ENCODE measurements around the gene SLC24A1.
A peak's percentile ranks its signal among the peaks of the same experiment; 100 is the strongest.

Gene SLC24A1

DNA sequence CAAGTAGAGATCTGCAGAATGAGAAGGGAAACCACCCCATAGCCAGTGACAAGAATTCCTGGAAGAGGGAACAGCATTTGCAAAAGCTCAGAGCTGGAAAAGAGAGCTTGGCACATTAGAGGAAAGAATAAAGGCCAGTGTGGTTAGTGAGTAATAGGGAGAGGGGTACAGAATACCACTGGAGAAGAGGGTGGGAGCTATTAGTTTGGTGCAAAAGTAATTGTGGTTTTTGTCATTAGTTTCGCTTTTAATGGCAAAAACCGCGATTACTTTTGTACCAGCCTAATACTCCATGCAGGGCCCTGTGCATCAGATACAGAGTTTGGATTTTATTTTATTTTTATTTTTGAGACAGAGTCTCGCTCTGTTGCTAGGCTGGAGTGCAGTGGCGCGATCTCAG, 9.8 kb downstream of the SLC24A1 start:
- H4K5ac ChIP-seq (ENCODE audit: low read length) = no peak overlapping the region
- H3K79me1 ChIP-seq (ENCODE audit: low read length) = no peaks in the 10 kb centered on the region
- no peaks in the 10 kb centered on the region for H3K27me3 ChIP-seq (ENCODE audit: insufficient read depth, low read length, poor library complexity)
- no peak overlapping the region for H3K23ac ChIP-seq (ENCODE audit: low read length)
- no peak overlapping the region for H3K27ac ChIP-seq (ENCODE audit: low read depth, low read length)
- H2BK15ac ChIP-seq (replicated peaks; ENCODE audit: low read depth) = no peak overlapping the region
- no peaks in the 10 kb centered on the region for H3K36me3 ChIP-seq (ENCODE audit: control insufficient read depth, insufficient read depth, low read length)
- no peak overlapping the region for H3K4me2 ChIP-seq (ENCODE audit: low read length)
- H2AK5ac ChIP-seq (ENCODE audit: low read length) = no peak overlapping the region
- no peak overlapping the region for H3K4me3 ChIP-seq (ENCODE audit: low read length)
- no peak overlapping the region for H3K9ac ChIP-seq (ENCODE audit: low read length)
- no peak overlapping the region for H2BK120ac ChIP-seq (ENCODE audit: low read depth, low read length)
- H3K18ac ChIP-seq (ENCODE audit: low read length) = no peak overlapping the region
- no CpG with 5 or more reads among the region's 6 CpGs for WGBS (ENCODE audit: extremely low coverage, insufficient coverage, low lambda C conversion rate)
- H3K56ac ChIP-seq (ENCODE audit: low read length) = no peak overlapping the region
- DNase-seq = no peak
- H4K8ac ChIP-seq (ENCODE audit: low read depth, low read length) = no peak overlapping the region
- no peaks in the 10 kb centered on the region for H3K4me1 ChIP-seq (ENCODE audit: control insufficient read depth, low read depth, low read length)
- no peak overlapping the region for H2BK5ac ChIP-seq (ENCODE audit: low read length)
- H3K4ac ChIP-seq (ENCODE audit: low read depth, low read length) = no peak overlapping the region
- H3K79me2 ChIP-seq (ENCODE audit: control insufficient read depth, insufficient read depth, low read length) = no peaks in the 10 kb centered on the region

DNA sequence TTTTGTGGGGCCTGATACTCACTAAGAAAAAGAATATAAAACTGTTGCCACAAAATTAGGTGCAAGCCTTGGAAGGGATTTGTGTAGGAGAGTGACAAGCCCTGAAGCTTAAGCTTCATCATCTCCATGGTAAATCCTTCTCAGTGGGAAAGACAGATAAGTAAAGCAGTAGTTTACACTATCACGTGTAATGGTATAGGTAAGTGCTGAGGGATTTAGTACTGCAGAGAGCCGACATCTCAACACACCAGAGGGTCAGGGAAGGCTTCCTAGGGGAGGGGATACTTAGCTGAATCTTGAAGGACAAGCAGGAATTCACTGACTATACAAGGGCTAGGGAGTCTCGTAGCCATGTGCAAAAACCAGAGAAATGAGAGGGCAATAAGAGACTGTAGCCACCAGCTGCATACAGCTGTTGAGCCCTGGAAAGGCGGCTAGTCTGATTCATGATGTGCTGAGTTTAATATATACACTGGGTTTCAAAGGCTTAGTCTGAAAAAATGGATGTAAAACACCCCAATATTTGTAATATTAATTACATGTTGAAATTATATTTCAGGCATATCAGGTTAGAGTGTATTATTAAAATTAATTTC, 11.1 kb downstream of the SLC24A1 start:
- no peaks in the 10 kb centered on the region for H3K4me1 ChIP-seq (ENCODE audit: control insufficient read depth, low read depth, low read length)
- no CpG with 5 or more reads among the region's 4 CpGs for WGBS (ENCODE audit: extremely low coverage, insufficient coverage, low lambda C conversion rate)

DNA sequence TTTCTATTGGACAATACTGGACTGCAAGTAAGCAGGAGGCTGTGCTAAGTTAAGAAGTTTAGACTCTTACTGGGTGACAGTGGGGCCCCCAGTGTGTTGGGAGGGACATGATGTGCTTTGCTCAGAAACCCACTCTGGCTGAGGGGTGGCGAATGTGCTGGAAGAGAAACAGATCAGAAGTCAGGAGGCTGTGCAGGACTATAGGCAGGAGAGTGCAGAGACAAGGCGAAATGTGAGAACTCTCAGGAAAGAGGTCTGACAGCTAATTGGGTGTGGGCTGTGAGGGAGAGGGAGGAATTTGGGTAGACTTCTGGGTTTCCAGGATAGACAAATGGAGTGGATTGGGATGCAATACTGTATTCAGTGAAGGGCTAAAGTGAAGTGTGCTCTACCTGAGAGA, 12.0 kb downstream of the SLC24A1 start:
- WGBS (ENCODE audit: extremely low coverage, insufficient coverage, low lambda C conversion rate) = no CpG with 5 or more reads among the region's 2 CpGs
- H3K27me3 ChIP-seq (ENCODE audit: insufficient read depth, low read length, poor library complexity) = no peaks in the 10 kb centered on the region
- no peaks in the 10 kb centered on the region for H3K4me1 ChIP-seq (ENCODE audit: control insufficient read depth, low read depth, low read length)
- H3K79me1 ChIP-seq (ENCODE audit: low read length) = no peaks in the 10 kb centered on the region
- no peak overlapping the region for H3K23ac ChIP-seq (ENCODE audit: low read length)
- H2AK5ac ChIP-seq (ENCODE audit: low read length) = no peak overlapping the region
- no peak overlapping the region for H3K4me3 ChIP-seq (ENCODE audit: low read length)
- no peak overlapping the region for H3K27ac ChIP-seq (ENCODE audit: low read depth, low read length)
- H3K4ac ChIP-seq (ENCODE audit: low read depth, low read length) = no peak overlapping the region
- H2BK120ac ChIP-seq (ENCODE audit: low read depth, low read length) = no peak overlapping the region
- no peaks in the 10 kb centered on the region for H3K36me3 ChIP-seq (ENCODE audit: control insufficient read depth, insufficient read depth, low read length)
- H4K5ac ChIP-seq (ENCODE audit: low read length) = no peak overlapping the region
- H3K56ac ChIP-seq (ENCODE audit: low read length) = no peak overlapping the region
- no peak overlapping the region for H3K18ac ChIP-seq (ENCODE audit: low read length)
- no peak overlapping the region for H3K4me2 ChIP-seq (ENCODE audit: low read length)
- no peak for DNase-seq
- H2BK5ac ChIP-seq (ENCODE audit: low read length) = no peak overlapping the region
- no peaks in the 10 kb centered on the region for H3K79me2 ChIP-seq (ENCODE audit: control insufficient read depth, insufficient read depth, low read length)
- H4K8ac ChIP-seq (ENCODE audit: low read depth, low read length) = no peak overlapping the region
- H3K9ac ChIP-seq (ENCODE audit: low read length) = no peak overlapping the region
- no peak overlapping the region for H2BK15ac ChIP-seq (replicated peaks; ENCODE audit: low read depth)

More for the DNA sequence above, 11.1 kb downstream of the SLC24A1 start:
- Histone ChIP-seq H3K79me2 (ENCODE audit: control insufficient read depth, insufficient read depth, low read length) (no peaks in the 10 kb centered on the region), H3K23ac (ENCODE audit: low read length) (no peak overlapping the region), H3K9ac (ENCODE audit: low read length) (no peak overlapping the region), H3K4me3 (ENCODE audit: low read length) (no peak overlapping the region), H4K8ac (ENCODE audit: low read depth, low read length) (no peak overlapping the region), H2BK120ac (ENCODE audit: low read depth, low read length) (no peak overlapping the region), H3K27ac (ENCODE audit: low read depth, low read length) (no peak overlapping the region), H3K56ac (ENCODE audit: low read length) (no peak overlapping the region), H3K27me3 (ENCODE audit: insufficient read depth, low read length, poor library complexity) (no peaks in the 10 kb centered on the region), H3K79me1 (ENCODE audit: low read length) (no peaks in the 10 kb centered on the region), H3K4ac (ENCODE audit: low read depth, low read length) (no peak overlapping the region), H2BK15ac (replicated peaks; ENCODE audit: low read depth) (no peak overlapping the region), H2BK5ac (ENCODE audit: low read length) (no peak overlapping the region), H3K4me2 (ENCODE audit: low read length) (no peak overlapping the region), H4K5ac (ENCODE audit: low read length) (no peak overlapping the region), H3K18ac (ENCODE audit: low read length) (no peak overlapping the region), H3K36me3 (ENCODE audit: control insufficient read depth, insufficient read depth, low read length) (no peaks in the 10 kb centered on the region), H2AK5ac (ENCODE audit: low read length) (no peak overlapping the region)
- peak; percentile 42 for DNase-seq

DNA sequence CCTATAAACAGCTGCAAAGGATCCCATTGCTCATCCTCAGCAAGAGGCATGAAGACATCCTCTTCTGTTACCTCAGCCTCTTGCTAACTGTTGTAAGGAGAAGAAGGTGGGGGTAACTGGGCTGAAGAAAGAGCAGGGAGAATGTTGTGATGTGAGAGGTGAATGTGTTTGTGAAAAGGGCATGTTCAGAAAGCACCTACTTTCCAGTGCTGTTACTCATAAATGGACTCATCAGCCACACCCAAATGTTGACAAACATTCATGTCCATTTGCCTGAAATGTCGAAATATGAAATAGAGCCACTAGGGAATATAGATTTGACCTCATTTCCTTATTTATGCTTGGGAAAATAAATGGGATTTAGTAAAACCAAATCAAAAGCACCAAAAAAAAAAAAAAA, 12.6 kb downstream of the SLC24A1 start:
- no CpG with 5 or more reads among the region's 1 CpG for WGBS (ENCODE audit: extremely low coverage, insufficient coverage, low lambda C conversion rate)
- DNase-seq = no peak

DNA sequence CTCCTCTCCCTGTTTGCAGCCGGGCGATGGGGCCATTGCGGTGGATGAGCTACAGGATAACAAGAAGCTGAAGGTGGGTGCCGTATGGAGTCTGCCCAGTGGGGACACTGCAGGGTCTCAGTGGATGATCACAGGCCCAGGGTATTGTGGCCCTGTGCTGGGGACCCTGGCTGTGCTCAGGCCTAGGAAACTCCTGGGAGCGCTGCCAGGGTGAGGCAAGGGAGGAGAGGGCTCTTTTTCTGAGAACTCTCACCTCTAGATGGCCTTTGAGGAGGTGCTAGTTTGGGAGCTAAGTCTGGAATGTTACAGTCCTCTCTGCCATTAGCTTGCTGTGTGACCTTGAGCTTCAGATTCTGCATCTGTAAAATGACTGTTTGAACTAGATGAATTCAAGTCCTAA, 16.4 kb downstream of the SLC24A1 start:
- peak; percentile 42 for DNase-seq
- H3K4ac ChIP-seq (ENCODE audit: low read depth, low read length) = no peak overlapping the region

More for the DNA sequence above, 12.6 kb downstream of the SLC24A1 start:
- no peaks in the 10 kb centered on the region for H3K79me1 ChIP-seq (ENCODE audit: low read length)
- no peak overlapping the region for H3K56ac ChIP-seq (ENCODE audit: low read length)
- no peaks in the 10 kb centered on the region for H3K4me1 ChIP-seq (ENCODE audit: control insufficient read depth, low read depth, low read length)
- H3K18ac ChIP-seq (ENCODE audit: low read length) = no peak overlapping the region
- H3K4ac ChIP-seq (ENCODE audit: low read depth, low read length) = no peak overlapping the region
- no peak overlapping the region for H3K9ac ChIP-seq (ENCODE audit: low read length)
- no peak overlapping the region for H3K4me3 ChIP-seq (ENCODE audit: low read length)
- no peak overlapping the region for H3K4me2 ChIP-seq (ENCODE audit: low read length)
- H2BK5ac ChIP-seq (ENCODE audit: low read length) = no peak overlapping the region
- H2BK120ac ChIP-seq (ENCODE audit: low read depth, low read length) = no peak overlapping the region
- no peak overlapping the region for H3K23ac ChIP-seq (ENCODE audit: low read length)
- no peaks in the 10 kb centered on the region for H3K79me2 ChIP-seq (ENCODE audit: control insufficient read depth, insufficient read depth, low read length)
- H2AK5ac ChIP-seq (ENCODE audit: low read length) = no peak overlapping the region
- H4K8ac ChIP-seq (ENCODE audit: low read depth, low read length) = no peak overlapping the region
- H3K27ac ChIP-seq (ENCODE audit: low read depth, low read length) = no peak overlapping the region
- H3K36me3 ChIP-seq (ENCODE audit: control insufficient read depth, insufficient read depth, low read length) = no peaks in the 10 kb centered on the region
- no peaks in the 10 kb centered on the region for H3K27me3 ChIP-seq (ENCODE audit: insufficient read depth, low read length, poor library complexity)
- no peak overlapping the region for H4K5ac ChIP-seq (ENCODE audit: low read length)
- H2BK15ac ChIP-seq (replicated peaks; ENCODE audit: low read depth) = no peak overlapping the region

DNA sequence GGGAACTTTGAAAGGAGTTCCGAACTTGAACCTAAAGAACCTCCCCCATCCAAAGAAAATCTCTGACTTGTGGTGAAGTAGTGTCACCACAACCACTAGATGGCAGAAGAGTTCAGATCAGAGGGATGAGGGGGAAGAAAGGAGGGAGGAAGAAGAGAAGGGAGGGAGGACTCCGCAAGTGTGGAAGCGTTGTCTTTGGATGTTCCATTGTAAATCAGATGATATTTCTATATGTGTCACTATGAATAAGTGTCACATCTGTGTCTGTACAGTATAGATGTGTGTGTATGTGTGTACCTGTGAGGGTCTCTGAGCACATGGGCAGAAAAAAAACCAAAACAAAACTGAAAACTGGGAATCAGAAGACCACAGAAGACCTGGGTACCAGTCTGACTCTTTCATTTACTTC, 16.9 kb downstream of the SLC24A1 start:
- Histone ChIP-seq H3K27ac (ENCODE audit: low read depth, low read length) (no peak overlapping the region), H3K4me2 (ENCODE audit: low read length) (no peak overlapping the region), H2BK120ac (ENCODE audit: low read depth, low read length) (no peak overlapping the region), H3K36me3 (ENCODE audit: control insufficient read depth, insufficient read depth, low read length) (no peaks in the 10 kb centered on the region), H2BK15ac (replicated peaks; ENCODE audit: low read depth) (no peak overlapping the region), H3K4me1 (ENCODE audit: control insufficient read depth, low read depth, low read length) (no peaks in the 10 kb centered on the region), H2BK5ac (ENCODE audit: low read length) (no peak overlapping the region), H3K23ac (ENCODE audit: low read length) (no peak overlapping the region), H3K9ac (ENCODE audit: low read length) (no peak overlapping the region), H3K56ac (ENCODE audit: low read length) (peak overlapping the region; percentile 17), H3K18ac (ENCODE audit: low read length) (no peak overlapping the region), H4K8ac (ENCODE audit: low read depth, low read length) (no peak overlapping the region), H2AK5ac (ENCODE audit: low read length) (no peak overlapping the region), H3K79me2 (ENCODE audit: control insufficient read depth, insufficient read depth, low read length) (no peaks in the 10 kb centered on the region), H3K4me3 (ENCODE audit: low read length) (no peak overlapping the region), H3K27me3 (ENCODE audit: insufficient read depth, low read length, poor library complexity) (no peaks in the 10 kb centered on the region), H3K4ac (ENCODE audit: low read depth, low read length) (no peak overlapping the region), H3K79me1 (ENCODE audit: low read length) (no peaks in the 10 kb centered on the region), H4K5ac (ENCODE audit: low read length) (no peak overlapping the region)
- DNase-seq = peak; percentile 87
- WGBS (ENCODE audit: extremely low coverage, insufficient coverage, low lambda C conversion rate) = no CpG with 5 or more reads among the region's 3 CpGs

More for the DNA sequence above, 16.4 kb downstream of the SLC24A1 start:
- no peak overlapping the region for H2BK120ac ChIP-seq (ENCODE audit: low read depth, low read length)
- H3K4me1 ChIP-seq (ENCODE audit: control insufficient read depth, low read depth, low read length) = no peaks in the 10 kb centered on the region
- H4K5ac ChIP-seq (ENCODE audit: low read length) = no peak overlapping the region
- WGBS (ENCODE audit: extremely low coverage, insufficient coverage, low lambda C conversion rate) = no CpG with 5 or more reads among the region's 5 CpGs
- H3K79me2 ChIP-seq (ENCODE audit: control insufficient read depth, insufficient read depth, low read length) = no peaks in the 10 kb centered on the region
- H3K27ac ChIP-seq (ENCODE audit: low read depth, low read length) = no peak overlapping the region
- no peak overlapping the region for H3K9ac ChIP-seq (ENCODE audit: low read length)
- H3K4me2 ChIP-seq (ENCODE audit: low read length) = no peak overlapping the region
- H3K56ac ChIP-seq (ENCODE audit: low read length) = no peak overlapping the region
- no peak overlapping the region for H3K23ac ChIP-seq (ENCODE audit: low read length)
- H2AK5ac ChIP-seq (ENCODE audit: low read length) = no peak overlapping the region
- no peak overlapping the region for H2BK5ac ChIP-seq (ENCODE audit: low read length)
- no peak overlapping the region for H3K4me3 ChIP-seq (ENCODE audit: low read length)
- no peaks in the 10 kb centered on the region for H3K36me3 ChIP-seq (ENCODE audit: control insufficient read depth, insufficient read depth, low read length)
- H3K18ac ChIP-seq (ENCODE audit: low read length) = no peak overlapping the region
- no peak overlapping the region for H2BK15ac ChIP-seq (replicated peaks; ENCODE audit: low read depth)
- H3K79me1 ChIP-seq (ENCODE audit: low read length) = no peaks in the 10 kb centered on the region
- H4K8ac ChIP-seq (ENCODE audit: low read depth, low read length) = no peak overlapping the region
- H3K27me3 ChIP-seq (ENCODE audit: insufficient read depth, low read length, poor library complexity) = no peaks in the 10 kb centered on the region
